GM19193 (cell line): Measurements from ENCODE around the gene DGKQ.

ENCODE experiments used
- POLR2A ChIP-seq: IDR thresholded peaks from 4 replicates; pipeline ENCODE4 v1.6.1; 2011; ENCODE audit not compliant: insufficient read depth, insufficient read length; ENCODE audit errors: extremely low read depth

DGKQ gene

DNA sequence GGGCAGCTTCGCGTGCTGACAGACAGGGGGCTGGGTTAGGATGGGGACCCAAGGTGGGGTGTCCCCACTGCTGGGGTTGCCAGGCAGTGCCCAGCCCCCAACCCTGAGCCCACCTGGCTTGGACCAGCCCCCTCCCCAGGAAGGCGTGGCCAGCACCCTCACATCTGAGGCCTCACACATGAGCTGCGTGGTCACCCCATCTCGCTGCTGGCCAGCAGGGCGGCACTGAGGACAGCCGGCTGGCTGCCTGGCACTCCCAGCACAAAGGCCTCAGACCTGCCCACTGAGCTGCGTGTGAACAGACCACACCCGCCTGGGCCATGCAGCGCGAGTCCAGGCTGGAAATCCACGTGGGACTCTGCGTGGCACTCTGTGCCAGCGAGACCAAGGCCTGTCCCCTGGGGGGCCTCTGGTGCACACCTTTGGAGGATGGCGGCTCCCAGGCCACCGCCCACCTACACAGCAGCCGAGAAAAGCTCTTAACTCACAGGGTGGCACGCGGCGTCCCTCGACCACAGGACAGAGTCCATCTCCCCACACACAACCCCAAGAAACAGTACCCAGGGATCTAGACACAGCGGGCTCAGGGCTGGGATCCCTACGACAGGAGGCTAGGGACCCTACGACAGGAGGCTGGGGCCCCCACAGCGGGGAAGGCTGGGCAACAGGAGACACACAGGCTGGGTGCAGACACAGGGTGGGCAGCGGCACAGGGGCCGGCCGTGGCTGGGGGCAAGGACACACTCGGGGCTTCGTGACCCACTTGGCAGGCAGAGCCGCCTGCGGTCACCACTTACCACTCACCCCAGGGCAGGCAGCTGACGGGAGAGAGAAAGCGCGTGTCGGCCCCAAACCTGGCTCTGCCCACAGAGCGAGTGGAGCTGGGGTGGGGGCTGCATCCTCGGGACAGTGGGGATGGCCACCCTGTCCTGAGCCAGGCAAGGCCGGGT lies 9.8 kb downstream of the DGKQ start:
- TF ChIP-seq POLR2A = no peak

DNA sequence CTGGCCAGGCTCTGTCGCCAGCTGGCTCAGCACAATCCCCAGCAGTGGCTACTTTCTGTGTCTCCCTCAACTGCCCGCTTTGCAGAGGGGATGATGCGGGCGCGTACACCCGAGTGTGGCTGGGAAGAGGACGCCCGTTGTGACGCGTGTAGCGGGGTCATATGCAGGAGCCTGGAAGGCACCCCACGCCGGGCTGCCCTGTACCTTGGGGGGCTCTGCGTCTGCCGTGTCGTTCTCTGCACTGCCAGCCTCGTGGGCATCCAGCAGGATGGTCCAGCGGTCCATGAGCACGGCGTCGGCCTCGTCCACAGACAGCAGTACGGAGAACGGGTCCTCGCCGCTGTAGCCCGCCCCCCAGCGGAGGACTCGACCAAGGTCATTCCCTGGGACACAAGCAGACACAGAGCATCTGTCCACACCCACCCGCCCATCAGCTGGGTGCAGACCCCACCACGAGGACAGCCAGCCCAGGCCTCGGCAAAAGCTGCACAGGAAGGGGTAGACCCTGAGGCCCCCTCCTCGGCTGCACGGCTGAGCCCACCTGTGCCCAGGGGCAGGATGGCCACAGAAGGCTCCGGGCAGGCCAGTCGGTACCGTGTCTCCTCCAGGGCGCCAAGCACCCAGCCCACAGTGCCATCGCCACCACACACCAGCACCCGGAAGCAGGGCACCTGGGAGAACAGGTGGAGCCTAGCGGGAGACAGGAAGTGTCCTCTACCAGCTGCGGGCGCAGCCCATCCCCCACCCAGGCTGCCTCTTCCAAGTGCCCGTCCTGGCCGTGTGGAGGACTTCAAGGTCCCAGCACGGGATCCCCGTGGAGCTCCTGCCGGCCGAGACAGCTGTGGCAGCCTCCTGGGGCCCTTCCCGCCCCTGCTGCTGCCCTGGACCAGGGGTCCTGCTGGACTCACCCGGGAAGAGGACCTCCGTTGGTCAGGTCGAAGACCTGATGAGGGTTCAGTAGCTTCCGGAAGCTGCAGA lies 10.8 kb downstream of the DGKQ start:
- no peak for TF ChIP-seq POLR2A

DNA sequence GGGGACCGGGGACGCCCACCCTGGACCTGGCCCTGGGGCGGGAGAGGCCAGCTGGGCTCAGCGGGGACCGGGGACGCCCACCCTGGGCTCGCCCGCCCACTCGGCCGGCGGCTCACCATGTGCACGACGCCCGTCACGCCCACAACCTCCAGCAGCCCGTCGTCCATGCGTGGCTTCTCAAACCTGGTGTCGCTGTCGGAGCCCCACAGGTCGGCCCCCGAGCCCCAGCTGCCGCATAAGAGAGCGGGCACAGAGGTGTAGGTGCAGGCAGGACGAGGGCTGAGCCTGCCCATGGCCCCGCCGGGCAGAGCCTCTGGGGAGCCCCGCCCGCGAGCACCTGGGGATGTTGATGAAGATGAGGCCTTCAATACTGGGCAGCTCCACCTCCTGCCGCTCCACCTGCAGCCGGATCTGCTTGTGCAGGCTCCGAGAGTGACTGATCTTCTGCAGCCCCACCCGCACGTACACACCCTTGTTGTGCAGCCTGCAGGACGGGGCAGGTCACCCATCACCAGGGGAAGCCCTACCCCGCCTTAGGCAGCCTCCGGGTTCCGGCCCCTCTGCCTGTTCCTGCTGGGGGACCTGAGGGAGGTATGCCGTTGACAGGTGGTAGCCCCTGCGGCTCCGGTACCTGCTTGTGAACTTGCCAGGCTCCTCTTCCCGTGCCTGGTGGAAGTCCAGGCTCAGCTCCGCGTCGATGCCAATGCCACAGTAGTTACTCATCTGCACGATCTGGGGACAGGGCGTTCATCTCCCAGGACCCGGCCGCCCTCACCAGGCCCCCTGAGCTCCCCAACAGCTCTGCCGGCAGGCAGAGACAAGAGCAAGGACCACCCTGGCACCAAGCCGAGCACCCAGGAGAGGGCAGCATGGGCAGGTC lies 11.8 kb downstream of the DGKQ start:
- TF ChIP-seq POLR2A = no peak

DNA sequence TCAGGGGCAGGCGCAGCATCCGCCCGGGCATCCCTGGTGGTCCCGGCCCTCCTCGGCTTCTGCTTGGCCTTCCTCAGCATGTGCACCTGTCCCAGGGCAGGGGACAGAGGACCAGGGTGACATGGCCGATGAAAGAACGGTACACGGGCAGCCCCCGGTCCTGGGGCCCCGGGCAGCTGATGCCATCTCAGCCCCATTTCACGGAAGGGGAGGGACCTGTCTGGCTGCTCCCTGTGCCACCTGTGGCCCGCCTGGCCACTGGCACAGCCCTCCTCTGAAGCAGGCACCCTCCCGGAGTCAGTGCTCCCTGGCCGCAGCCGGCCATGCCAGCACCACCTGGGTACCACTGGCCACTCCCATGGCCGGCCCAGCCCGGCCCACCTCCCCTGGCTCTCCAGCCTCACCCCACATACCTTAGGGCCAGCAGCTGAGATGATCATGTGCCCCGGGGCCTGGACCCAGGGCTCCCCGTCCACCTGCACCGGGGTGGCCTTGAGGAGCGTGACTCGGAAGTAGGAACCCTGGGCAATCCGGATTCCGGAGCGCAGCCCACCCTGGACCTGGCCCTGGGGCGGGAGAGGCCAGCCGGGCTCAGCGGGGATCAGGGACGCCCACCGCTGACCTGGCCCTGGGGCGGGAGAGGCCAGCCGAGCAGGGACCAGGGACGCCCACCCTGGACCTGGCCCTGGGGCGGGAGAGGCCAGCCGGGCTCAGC lies 12.6 kb downstream of the DGKQ start:
- no peak for TF ChIP-seq POLR2A

DNA sequence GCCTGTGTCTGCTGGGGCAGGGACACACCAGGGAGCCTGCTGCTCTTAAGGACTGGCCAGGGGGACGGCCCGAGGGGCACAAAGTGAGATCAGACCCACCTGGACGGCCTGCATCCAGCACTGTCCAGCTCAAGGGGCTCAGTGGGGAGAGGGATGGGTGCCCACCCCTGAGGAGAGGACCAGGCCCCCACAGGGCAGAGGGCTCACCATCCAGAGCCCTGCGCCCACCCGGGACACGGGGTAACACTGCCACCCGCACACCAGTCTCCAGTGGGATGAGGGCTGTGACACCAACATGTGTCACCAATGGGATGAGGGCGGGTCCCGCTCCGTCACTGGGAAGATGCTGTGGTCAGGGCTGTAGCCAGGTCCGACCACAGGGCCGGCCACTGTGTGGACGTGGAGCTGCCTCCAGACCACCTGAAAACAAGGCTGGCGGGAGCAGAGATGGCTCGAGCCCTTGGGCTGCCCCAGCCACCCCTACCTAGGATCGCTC lies 13.2 kb downstream of the DGKQ start:
- no peak for TF ChIP-seq POLR2A

DNA sequence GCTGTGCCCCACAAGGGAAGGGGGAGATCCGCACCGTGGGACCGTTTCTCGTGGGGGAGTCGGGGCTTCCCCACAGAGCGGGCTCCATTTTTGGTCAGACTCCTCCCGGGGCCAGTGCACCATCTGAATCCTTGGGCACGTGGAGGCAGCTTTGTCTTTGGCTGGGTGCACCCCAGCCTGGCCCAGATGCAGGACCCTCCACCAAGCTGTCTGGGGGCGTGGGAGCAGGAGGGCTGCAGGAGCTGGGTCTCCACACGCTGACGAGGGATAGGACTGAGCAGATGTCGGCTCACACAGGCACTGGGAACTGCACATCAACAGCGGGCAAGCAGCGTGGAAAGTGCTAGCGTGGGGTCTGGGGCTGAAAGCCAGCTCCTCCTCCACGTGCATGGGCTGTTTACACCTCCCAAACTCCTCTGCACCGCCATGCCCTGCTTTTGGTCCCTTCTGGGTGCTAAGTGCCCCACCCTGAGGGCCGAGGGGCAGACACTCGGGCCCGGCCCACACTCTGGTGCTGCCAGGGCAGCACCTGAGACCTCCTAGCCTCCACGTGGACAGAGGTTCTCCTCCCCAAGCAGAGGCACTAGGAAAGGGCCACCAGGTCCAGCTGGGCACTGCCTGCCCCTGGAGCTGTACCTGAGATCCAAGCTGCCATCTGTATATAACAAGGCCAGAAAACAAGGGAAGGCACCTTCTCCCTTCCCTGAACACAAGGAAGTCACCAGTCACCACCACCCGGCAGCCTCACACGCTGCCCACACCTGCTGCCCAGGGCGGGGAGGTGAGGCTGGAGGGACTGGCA lies 13.8 kb downstream of the DGKQ start:
- no peak for TF ChIP-seq POLR2A

DNA sequence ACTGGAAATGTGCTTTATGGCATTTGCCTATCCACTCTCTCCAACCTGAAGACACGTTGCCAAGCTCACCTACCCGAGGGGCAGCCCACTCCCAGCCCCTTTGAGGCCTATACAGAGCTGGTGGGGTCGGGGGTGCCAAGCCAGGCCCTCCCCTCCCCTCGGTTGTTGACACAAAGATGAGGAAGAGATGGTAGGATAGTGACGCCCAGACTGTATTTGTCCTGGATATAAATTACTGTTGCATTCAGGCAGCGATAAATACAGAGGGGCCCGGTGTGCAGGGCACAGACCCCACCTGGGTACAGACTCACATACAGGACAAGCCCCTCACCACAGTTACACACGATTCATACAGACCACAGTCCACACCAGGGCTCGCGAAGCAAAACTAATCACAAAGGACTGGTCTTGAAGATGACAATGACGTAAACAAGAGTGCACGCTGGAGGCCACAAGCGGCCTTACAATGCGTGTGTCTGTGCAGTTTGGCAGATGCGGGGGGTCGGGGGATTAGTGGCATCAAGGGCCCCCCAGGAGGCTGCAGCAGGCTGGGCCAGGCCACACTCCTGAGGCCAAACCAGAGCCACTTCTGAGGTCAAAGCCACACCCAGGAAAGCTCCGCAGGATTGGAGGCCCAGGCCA lies 14.6 kb downstream of the DGKQ start:
- TF ChIP-seq POLR2A = no peak

DNA sequence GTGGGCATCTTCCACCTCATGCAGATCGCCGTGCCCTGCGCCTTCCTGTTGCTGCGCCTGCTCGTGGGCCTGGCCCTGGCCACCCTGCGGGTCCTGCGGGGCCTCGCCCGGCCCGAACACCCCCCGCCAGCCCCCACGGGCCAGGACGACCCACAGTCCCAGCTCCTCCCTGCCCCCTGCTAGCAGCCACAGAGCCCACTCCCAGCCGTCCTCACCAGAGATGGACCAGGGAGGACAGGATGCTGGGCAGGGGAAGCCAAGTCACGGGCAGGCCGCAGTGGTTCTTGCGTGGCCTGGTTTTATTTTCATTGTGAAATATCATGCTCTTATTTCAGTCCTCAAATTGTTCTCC lies 15.1 kb downstream of the DGKQ start:
- TF ChIP-seq POLR2A = no peak

DNA sequence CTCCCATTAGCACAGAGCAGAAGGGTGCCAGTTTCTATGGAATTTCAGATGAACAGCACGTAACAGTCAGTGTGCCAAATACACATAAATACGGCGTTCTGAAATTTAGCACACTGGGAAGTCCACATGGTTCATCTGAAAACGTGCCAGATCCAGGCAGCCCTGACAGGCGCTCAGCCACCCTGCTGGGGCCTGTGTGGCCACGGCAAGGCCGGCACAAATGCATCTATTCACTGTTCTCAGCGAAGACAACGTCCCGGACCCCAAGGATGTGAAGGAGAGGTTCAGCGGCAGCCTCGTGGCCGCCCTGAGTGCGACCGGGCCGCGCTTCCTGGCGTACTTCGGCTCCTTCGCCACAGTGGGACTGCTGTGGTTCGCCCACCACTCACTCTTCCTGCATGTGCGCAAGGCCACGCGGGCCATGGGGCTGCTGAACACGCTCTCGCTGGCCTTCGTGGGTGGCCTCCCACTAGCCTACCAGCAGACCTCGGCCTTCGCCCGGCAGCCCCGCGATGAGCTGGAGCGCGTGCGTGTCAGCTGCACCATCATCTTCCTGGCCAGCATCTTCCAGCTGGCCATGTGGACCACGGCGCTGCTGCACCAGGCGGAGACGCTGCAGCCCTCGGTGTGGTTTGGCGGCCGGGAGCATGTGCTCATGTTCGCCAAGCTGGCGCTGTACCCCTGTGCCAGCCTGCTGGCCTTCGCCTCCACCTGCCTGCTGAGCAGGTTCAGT lies 15.6 kb downstream of the DGKQ start:
- TF ChIP-seq POLR2A = no peak

DNA sequence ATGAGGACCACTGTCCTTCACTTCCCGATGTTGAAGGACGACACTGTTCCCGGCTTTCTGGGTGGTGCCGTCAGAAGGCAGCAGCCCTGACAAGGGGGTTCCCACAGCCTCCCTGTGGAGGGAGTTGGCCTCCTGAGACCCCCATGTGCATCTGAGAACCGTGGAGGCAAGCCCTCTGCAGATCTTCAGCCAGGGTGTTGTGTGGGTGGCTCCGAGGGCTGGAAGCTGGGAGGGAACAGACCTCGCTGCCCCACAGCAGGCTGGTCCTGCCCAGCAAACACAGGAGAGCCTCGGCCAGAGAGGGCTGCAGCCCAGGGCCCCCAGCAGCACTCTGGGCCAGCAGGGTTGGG lies 16.2 kb downstream of the DGKQ start:
- no peak for TF ChIP-seq POLR2A

DNA sequence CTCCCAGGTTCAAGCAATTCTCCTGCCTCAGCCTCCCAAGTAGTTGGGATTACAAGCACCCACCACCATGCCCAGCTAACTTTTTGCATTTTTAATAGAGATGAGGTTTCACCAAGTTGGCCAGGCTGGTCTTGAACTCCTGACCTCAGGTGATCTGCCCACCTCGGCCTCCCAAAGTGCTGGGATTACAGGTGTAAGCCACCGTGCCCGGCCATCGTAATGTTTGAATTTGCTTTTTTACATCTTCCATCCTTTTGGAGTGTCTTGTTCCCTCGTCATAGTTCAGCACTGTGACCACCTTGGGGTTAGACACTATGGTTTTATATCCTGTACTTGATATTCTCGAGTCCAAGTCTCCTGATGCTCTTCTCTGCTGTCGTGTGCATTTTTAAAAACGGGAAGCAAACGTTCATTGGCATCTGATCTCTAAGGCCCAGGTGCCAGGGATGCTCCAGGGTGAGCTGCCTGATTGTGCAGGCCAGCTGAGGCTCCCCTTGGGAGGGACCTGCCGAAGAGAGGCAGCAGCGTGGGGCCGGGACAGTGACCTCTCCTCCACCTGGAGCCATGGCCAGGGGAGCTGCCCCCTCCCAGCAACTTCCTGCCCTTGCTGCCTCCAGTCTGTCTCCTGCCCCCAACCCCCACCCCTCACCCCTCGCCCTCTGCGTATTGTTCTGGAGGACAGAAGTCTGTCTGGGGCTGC lies 16.7 kb downstream of the DGKQ start:
- TF ChIP-seq POLR2A = no peak
